Endothelial cell (in vitro differentiated cells): ENCODE measurements around the gene MPL. TPM values are rescaled to one million over a fixed set of nuclear protein-coding genes. Genes with fewer than 3 reads are reported as not detected.

Source experiments
- DNase-seq: peaks from one replicate; pipeline ENCODE4 v3.0.0; 2021; ENCODE audit warnings: low spot score
- H3K27ac Mint-ChIP-seq: one replicate; pipeline ENCODE4 v1.8.0; 2021; ENCODE audit warnings: mixed read lengths, inconsistent platforms; ENCODE audit not compliant: unreplicated experiment
- H3K27me3 Mint-ChIP-seq: one replicate; pipeline ENCODE4 v1.8.0; 2021; ENCODE audit warnings: mild to moderate bottlenecking, moderate library complexity, mixed read lengths, inconsistent platforms; ENCODE audit not compliant: unreplicated experiment
- H3K36me3 Mint-ChIP-seq: one replicate; pipeline ENCODE4 v1.8.0; 2021; ENCODE audit warnings: mild to moderate bottlenecking, low read depth, mixed read lengths, inconsistent platforms; ENCODE audit not compliant: unreplicated experiment
- H3K4me1 Mint-ChIP-seq: one replicate; pipeline ENCODE4 v1.8.0; 2021; ENCODE audit warnings: mild to moderate bottlenecking, mixed read lengths, inconsistent platforms; ENCODE audit not compliant: unreplicated experiment
- H3K4me3 Mint-ChIP-seq: one replicate; pipeline ENCODE4 v1.8.0; 2021; ENCODE audit warnings: mild to moderate bottlenecking, mixed read lengths, inconsistent platforms; ENCODE audit not compliant: unreplicated experiment
- H3K9me3 Mint-ChIP-seq: one replicate; pipeline ENCODE4 v1.8.0; 2021; ENCODE audit warnings: mixed read lengths, inconsistent platforms; ENCODE audit not compliant: unreplicated experiment
- total RNA-seq: library from RNA; stranded (reverse); fragmentation: NEBNext Ultra II Directional; extraction: Animal tissue kit (Norgen Biotek cat#: 25700); gene quantifications from one replicate; pipeline ENCODE4 v1.2.1, GENCODE V29; 2021; ENCODE audit not compliant: unreplicated experiment
- TF ChIP-seq, protein P1 (sequence below): fragments of 200-600 bp; sonication (generic); IDR thresholded peaks from one replicate; pipeline ENCODE4 v1.5.0; 2021; ENCODE audit warnings: antibody characterized with exemption; ENCODE audit not compliant: unreplicated experiment

Gene MPL
- total RNA-seq, 1 donor from 2014 or later = 6.2 TPM

DNA sequence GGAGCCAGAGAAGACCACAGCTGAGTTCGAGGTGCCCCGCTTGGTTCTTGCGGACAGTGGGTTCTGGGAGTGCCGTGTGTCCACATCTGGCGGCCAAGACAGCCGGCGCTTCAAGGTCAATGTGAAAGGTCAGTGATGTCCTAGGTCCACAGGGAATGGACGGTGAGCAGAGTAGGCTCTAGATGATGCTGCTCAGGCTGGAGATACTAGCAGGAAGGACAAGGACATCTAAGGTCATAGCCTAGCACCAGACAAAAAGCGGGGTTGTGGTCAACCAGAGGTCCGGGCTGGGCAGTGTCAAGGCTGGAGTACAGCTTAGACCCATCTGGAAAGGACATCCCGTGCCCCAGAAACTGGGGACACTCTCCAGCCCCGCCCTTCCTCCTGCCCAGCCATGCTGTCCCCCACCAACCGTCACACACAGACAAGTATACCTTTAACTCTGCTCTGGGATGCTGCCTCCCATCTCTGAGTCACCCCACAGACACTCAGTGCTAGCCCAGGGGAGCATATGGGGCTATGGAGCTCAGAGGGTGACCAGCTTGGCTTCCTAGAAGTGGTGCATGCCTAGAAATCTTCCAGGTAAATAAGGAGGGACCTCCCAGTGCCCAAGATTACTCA lies 28.1 kb upstream of the MPL start:
- TF ChIP-seq, protein P1, sequence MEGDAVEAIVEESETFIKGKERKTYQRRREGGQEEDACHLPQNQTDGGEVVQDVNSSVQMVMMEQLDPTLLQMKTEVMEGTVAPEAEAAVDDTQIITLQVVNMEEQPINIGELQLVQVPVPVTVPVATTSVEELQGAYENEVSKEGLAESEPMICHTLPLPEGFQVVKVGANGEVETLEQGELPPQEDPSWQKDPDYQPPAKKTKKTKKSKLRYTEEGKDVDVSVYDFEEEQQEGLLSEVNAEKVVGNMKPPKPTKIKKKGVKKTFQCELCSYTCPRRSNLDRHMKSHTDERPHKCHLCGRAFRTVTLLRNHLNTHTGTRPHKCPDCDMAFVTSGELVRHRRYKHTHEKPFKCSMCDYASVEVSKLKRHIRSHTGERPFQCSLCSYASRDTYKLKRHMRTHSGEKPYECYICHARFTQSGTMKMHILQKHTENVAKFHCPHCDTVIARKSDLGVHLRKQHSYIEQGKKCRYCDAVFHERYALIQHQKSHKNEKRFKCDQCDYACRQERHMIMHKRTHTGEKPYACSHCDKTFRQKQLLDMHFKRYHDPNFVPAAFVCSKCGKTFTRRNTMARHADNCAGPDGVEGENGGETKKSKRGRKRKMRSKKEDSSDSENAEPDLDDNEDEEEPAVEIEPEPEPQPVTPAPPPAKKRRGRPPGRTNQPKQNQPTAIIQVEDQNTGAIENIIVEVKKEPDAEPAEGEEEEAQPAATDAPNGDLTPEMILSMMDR = no peak
- Mint-ChIP-seq H3K27me3 (peaks cover 22% of the 10 kb centered on the region), H3K36me3 (peaks cover 77% of the 10 kb centered on the region), H3K9me3 (no peaks in the 10 kb centered on the region), H3K4me3 (no peak overlapping the region), H3K4me1 (peaks cover 46% of the 10 kb centered on the region), H3K27ac (no peak overlapping the region)
- DNase-seq = no peak

DNA sequence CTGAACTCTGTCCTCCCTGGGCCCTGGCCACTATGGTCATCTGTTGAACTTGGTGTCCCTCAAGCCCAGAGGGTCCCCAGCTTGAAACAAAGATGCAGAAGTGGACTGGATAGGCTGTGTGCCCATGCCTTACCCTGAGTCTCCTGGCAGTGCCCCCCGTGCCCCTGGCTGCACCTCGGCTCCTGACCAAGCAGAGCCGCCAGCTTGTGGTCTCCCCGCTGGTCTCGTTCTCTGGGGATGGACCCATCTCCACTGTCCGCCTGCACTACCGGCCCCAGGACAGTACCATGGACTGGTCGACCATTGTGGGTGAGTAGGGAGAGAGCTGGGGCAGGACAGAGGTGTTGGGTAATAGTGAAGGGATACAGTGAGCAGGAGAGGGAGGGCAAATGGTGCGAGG lies 26.1 kb upstream of the MPL start:
- no peaks in the 10 kb centered on the region for H3K9me3 Mint-ChIP-seq
- H3K27ac Mint-ChIP-seq = no peak overlapping the region
- peaks cover 78% of the 10 kb centered on the region for H3K36me3 Mint-ChIP-seq
- H3K4me3 Mint-ChIP-seq = peak overlapping the region; percentile 31
- H3K4me1 Mint-ChIP-seq = peaks cover 29% of the 10 kb centered on the region
- peaks cover 23% of the 10 kb centered on the region for H3K27me3 Mint-ChIP-seq
- TF ChIP-seq, protein P1 = no peak
- DNase-seq = no peak

DNA sequence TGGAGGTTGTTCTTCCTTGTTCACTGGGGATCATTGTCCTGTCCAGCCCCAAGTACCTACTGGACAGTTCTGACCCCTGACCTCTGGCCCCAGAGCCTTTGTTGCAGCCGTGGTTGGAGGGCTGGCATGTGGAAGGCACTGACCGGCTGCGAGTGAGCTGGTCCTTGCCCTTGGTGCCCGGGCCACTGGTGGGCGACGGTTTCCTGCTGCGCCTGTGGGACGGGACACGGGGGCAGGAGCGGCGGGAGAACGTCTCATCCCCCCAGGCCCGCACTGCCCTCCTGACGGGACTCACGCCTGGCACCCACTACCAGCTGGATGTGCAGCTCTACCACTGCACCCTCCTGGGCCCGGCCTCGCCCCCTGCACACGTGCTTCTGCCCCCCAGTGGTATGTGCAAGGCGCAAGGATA lies 25.4 kb upstream of the MPL start:
- DNase-seq = no peak
- H3K36me3 Mint-ChIP-seq = peaks cover 80% of the 10 kb centered on the region
- H3K4me3 Mint-ChIP-seq = peak overlapping the region; percentile 74
- H3K27me3 Mint-ChIP-seq = peaks cover 25% of the 10 kb centered on the region
- H3K9me3 Mint-ChIP-seq = no peaks in the 10 kb centered on the region
- peaks cover 30% of the 10 kb centered on the region for H3K4me1 Mint-ChIP-seq
- TF ChIP-seq, protein P1 = no peak
- no peak overlapping the region for H3K27ac Mint-ChIP-seq

DNA sequence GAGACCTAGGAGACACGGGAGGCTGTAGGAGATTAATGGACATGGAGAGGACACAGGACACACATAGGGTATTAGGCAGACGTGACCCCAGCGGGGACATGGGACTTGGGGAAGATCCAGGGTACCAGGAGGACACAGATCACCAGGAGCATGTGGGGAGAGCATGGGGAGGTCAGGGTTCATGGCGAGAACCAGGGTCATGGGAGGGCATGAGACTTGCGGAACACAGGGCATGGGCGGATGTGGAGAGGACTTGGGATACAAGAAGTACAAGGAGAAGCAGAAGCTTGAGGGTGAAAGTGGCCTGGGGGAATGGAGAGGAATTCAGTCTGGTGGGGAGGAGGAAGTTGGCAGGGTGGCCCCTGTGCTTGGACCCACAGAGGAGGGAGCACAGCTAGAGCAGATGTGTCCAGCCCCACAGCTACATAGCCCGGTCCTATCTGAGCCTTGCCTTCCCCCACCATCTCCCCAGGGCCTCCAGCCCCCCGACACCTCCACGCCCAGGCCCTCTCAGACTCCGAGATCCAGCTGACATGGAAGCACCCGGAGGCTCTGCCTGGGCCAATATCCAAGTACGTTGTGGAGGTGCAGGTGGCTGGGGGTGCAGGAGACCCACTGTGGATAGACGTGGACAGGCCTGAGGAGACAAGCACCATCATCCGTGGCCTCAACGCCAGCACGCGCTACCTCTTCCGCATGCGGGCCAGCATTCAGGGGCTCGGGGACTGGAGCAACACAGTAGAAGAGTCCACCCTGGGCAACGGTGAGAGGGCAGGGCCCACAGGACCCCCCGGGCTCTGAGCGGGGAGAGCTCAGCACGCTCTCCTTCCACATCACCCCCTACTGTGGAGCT lies 24.7 kb upstream of the MPL start:
- no peak for DNase-seq
- peaks cover 24% of the 10 kb centered on the region for H3K4me1 Mint-ChIP-seq
- H3K9me3 Mint-ChIP-seq = no peaks in the 10 kb centered on the region
- no peak overlapping the region for H3K27ac Mint-ChIP-seq
- H3K36me3 Mint-ChIP-seq = peaks cover 81% of the 10 kb centered on the region
- H3K27me3 Mint-ChIP-seq = peaks cover 29% of the 10 kb centered on the region
- H3K4me3 Mint-ChIP-seq = peak overlapping the region; percentile 74
- TF ChIP-seq, protein P1 = no peak

DNA sequence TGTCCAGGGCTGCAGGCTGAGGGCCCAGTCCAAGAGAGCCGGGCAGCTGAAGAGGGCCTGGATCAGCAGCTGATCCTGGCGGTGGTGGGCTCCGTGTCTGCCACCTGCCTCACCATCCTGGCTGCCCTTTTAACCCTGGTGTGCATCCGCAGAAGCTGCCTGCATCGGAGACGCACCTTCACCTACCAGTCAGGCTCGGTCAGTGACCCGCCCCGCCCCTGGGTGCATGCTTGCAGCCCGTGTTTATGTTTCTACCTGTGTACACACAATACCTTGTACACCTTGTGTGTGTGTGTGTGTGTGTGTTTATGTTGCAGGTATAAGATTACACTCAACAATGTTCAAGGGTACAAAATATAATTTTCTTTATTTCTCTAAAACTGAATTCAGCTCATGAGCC lies 23.8 kb upstream of the MPL start:
- peaks cover 78% of the 10 kb centered on the region for H3K36me3 Mint-ChIP-seq
- peaks cover 31% of the 10 kb centered on the region for H3K27me3 Mint-ChIP-seq
- no peak overlapping the region for H3K4me3 Mint-ChIP-seq
- TF ChIP-seq, protein P1 = no peak
- DNase-seq = no peak
- H3K27ac Mint-ChIP-seq = no peak overlapping the region
- peaks cover 17% of the 10 kb centered on the region for H3K4me1 Mint-ChIP-seq
- H3K9me3 Mint-ChIP-seq = no peaks in the 10 kb centered on the region
